Measurements from ENCODE around the gene MDH2. TPM values are rescaled to one million over a fixed set of nuclear protein-coding genes. Genes with fewer than 3 reads are reported as not detected.
"Not testable (repeated sequence)": the region's sequence is repeated elsewhere in the genome, so short reads cannot be mapped to it uniquely, and the experiment has no call there.

Gene MDH2, protein sequence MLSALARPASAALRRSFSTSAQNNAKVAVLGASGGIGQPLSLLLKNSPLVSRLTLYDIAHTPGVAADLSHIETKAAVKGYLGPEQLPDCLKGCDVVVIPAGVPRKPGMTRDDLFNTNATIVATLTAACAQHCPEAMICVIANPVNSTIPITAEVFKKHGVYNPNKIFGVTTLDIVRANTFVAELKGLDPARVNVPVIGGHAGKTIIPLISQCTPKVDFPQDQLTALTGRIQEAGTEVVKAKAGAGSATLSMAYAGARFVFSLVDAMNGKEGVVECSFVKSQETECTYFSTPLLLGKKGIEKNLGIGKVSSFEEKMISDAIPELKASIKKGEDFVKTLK
- 10 to 100 TPM; 24.3 to 88.4 (median 30.0) TPM for total RNA-seq

- Histone ChIP-seq H3K27ac (peak within 1 kb of the TSS; percentile 74 to 86), H3K27me3 (no peaks in the 10 kb centered on the region), H3K36me3 (no peaks in the 10 kb centered on the region), H3K4me1 (peaks cover 3 to 6% of the 10 kb centered on the region in 2 donors), H3K9me3 (no peaks in the 10 kb centered on the region), H3K4me3 (peak within 1 kb of the TSS; percentile 81 to 93)
- peak; percentile 55 to 78 for TF ChIP-seq POLR2A (IDR thresholded peaks at IDR 0.05)
- TF ChIP-seq, protein P1, sequence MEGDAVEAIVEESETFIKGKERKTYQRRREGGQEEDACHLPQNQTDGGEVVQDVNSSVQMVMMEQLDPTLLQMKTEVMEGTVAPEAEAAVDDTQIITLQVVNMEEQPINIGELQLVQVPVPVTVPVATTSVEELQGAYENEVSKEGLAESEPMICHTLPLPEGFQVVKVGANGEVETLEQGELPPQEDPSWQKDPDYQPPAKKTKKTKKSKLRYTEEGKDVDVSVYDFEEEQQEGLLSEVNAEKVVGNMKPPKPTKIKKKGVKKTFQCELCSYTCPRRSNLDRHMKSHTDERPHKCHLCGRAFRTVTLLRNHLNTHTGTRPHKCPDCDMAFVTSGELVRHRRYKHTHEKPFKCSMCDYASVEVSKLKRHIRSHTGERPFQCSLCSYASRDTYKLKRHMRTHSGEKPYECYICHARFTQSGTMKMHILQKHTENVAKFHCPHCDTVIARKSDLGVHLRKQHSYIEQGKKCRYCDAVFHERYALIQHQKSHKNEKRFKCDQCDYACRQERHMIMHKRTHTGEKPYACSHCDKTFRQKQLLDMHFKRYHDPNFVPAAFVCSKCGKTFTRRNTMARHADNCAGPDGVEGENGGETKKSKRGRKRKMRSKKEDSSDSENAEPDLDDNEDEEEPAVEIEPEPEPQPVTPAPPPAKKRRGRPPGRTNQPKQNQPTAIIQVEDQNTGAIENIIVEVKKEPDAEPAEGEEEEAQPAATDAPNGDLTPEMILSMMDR (IDR thresholded peaks at IDR 0.05): peak in 1 of 4 experiments; percentile 18
- intact Hi-C loops (cut with DNase I; ENCODE audit: low total_unique reads): no loop called here
- peak; percentile 91 to 93 for DNase-seq
Observed at GRCh38 chr7:76047811-76048667, at the start of gene MDH2, which contains the start of gene STYXL1. TSS of gene MDH2 (plus strand) at chr7:76048106. CDS start at chr7:76048161, 55 bp downstream. TSS of gene STYXL1 (minus strand) at chr7:76048000. CDS start at chr7:76030523, 17,477 bp downstream.

- H3K9me3 ChIP-seq: no peaks in the 10 kb centered on the region
- no peak for DNase-seq
- no peak overlapping the region for H3K27ac ChIP-seq
- TF ChIP-seq, protein P1 (IDR thresholded peaks at IDR 0.05): no peak
- no peak for TF ChIP-seq POLR2A (IDR thresholded peaks at IDR 0.05)
- no peaks in the 10 kb centered on the region for H3K27me3 ChIP-seq
- intact Hi-C loops (cut with DNase I; ENCODE audit: low total_unique reads): no loop called here
- no peak overlapping the region for H3K4me3 ChIP-seq
- no peaks in the 10 kb centered on the region for H3K4me1 ChIP-seq
- no peaks in the 10 kb centered on the region for H3K36me3 ChIP-seq
Observed at GRCh38 chr7:76000566-76000965, 47.3 kb upstream of the MDH2 start.

DNA sequence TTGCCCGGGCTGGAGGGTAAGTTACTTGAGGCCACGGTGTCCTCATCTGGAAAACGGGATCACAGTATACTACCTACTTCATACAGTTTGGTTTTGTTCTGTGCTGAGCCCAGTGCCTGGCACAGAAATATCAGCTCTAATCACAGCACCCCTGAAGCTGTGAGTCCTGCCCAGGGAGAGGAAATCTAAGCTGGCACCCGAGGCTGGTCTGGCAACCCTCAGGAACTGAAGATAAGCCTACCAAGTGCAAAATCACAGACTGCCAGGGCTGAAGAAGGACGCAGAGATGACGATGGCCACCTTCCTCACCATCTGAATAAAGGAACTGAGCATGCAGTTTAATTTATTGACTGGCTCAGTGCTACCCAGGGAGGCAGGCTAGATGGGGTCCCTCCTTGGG is 45.8 kb upstream of the MDH2 start:
- no peaks in the 10 kb centered on the region for H3K9me3 ChIP-seq
- intact Hi-C loops (cut with DNase I; ENCODE audit: low total_unique reads): no loop called here
- no peak overlapping the region for H3K4me3 ChIP-seq
- H3K27me3 ChIP-seq: no peaks in the 10 kb centered on the region
- DNase-seq: no peak
- H3K4me1 ChIP-seq: no peaks in the 10 kb centered on the region
- no peak overlapping the region for H3K27ac ChIP-seq
- TF ChIP-seq, protein P1 (IDR thresholded peaks at IDR 0.05): no peak
- TF ChIP-seq POLR2A (IDR thresholded peaks at IDR 0.05): no peak
- H3K36me3 ChIP-seq: no peaks in the 10 kb centered on the region

- no peaks in the 10 kb centered on the region for H3K4me1 ChIP-seq
- no peaks in the 10 kb centered on the region for H3K27me3 ChIP-seq
- H3K9me3 ChIP-seq: no peaks in the 10 kb centered on the region
- no peak for DNase-seq
- no peaks in the 10 kb centered on the region for H3K36me3 ChIP-seq
- TF ChIP-seq, protein P1 (IDR thresholded peaks at IDR 0.05): no peak
- no peak for TF ChIP-seq POLR2A (IDR thresholded peaks at IDR 0.05)
- H3K4me3 ChIP-seq: no peak overlapping the region
- no peak overlapping the region for H3K27ac ChIP-seq
- intact Hi-C loops (cut with DNase I; ENCODE audit: low total_unique reads): no loop called here
Observed at GRCh38 chr7:76002822-76003221, 45.1 kb upstream of the MDH2 start.

- H3K4me3 ChIP-seq: no peak overlapping the region
- no peak for DNase-seq
- H3K4me1 ChIP-seq: no peaks in the 10 kb centered on the region
- H3K27ac ChIP-seq: no peak overlapping the region
- no peaks in the 10 kb centered on the region for H3K27me3 ChIP-seq
- intact Hi-C loops (cut with DNase I; ENCODE audit: low total_unique reads): no loop called here
- H3K36me3 ChIP-seq: no peaks in the 10 kb centered on the region
- H3K9me3 ChIP-seq: no peaks in the 10 kb centered on the region
- TF ChIP-seq POLR2A (IDR thresholded peaks at IDR 0.05): no peak
- TF ChIP-seq, protein P1 (IDR thresholded peaks at IDR 0.05): no peak
Observed at GRCh38 chr7:76003351-76003750, 44.6 kb upstream of the MDH2 start.

- H3K27me3 ChIP-seq; H3K36me3 ChIP-seq; DNase-seq; intact Hi-C loops (cut with DNase I; ENCODE audit: low total_unique reads); H3K4me1 ChIP-seq; H3K4me3 ChIP-seq; H3K27ac ChIP-seq; H3K9me3 ChIP-seq: not testable (repeated sequence)
Observed at GRCh38 chr7:76005004-76005403, 42.9 kb upstream of the MDH2 start.
